ENCODE measurements around the gene PCDHGA11. TPM values are rescaled to one million over a fixed set of nuclear protein-coding genes. Genes with fewer than 3 reads are reported as not detected.
"Not testable (repeated sequence)": the region's sequence is repeated elsewhere in the genome, so short reads cannot be mapped to it uniquely, and the experiment has no call there.

The PCDHGA11 gene
- polyA plus RNA-seq, 4 donors = 0.81 to 1.0 TPM; not detected in 2

- Histone ChIP-seq H3K9me3 (ENCODE audit: control insufficient read depth in 2 of 2, insufficient read depth in 1 of 2, low read depth in 1 of 2, low read length in 1 of 2) (peaks cover 22 to 68% of the 10 kb centered on the region in 2 donors), H3K4me1 (ENCODE audit: control insufficient read depth in 3 of 3, insufficient read depth in 2 of 3, low read depth in 1 of 3, low read length in 2 of 3) (no peaks in the 10 kb centered on the region), H3K27ac (ENCODE audit: low read depth in 1 of 3, low read length in 2 of 3) (no peak overlapping the region), H3K27me3 (ENCODE audit: control insufficient read depth in 3 of 3, insufficient read depth in 3 of 3, low read length in 3 of 3) (peaks cover 0 to 59% (median 30%) of the 10 kb centered on the region in 3 donors), H3K4me3 (ENCODE audit: low read depth in 1 of 3, low read length in 3 of 3) (no peak overlapping the region), H3K36me3 (ENCODE audit: control insufficient read depth in 3 of 3, insufficient read depth in 2 of 3, low read depth in 1 of 3, low read length in 3 of 3) (no peaks in the 10 kb centered on the region)
- 33 to 63% (median 57%) methylated on average over 73 to 74 of the region's 74 CpGs for WGBS, 3 donors
- no peak for FAIRE-seq
- DNase-seq = no peak
Measured at GRCh38 chr5:141419074-141419880, 1.6 kb upstream of the PCDHGA11 start.

- Histone ChIP-seq H3K4me1 (ENCODE audit: control insufficient read depth in 3 of 3, insufficient read depth in 2 of 3, low read depth in 1 of 3, low read length in 2 of 3) (no peaks in the 10 kb centered on the region), H3K4me3 (ENCODE audit: low read depth in 1 of 3, low read length in 3 of 3) (no peak overlapping the region), H3K9me3 (ENCODE audit: control insufficient read depth in 2 of 2, insufficient read depth in 1 of 2, low read depth in 1 of 2, low read length in 1 of 2) (peaks cover 22 to 65% of the 10 kb centered on the region in 2 donors), H3K36me3 (ENCODE audit: control insufficient read depth in 3 of 3, insufficient read depth in 2 of 3, low read depth in 1 of 3, low read length in 3 of 3) (no peaks in the 10 kb centered on the region), H3K27ac (ENCODE audit: low read depth in 1 of 3, low read length in 2 of 3) (no peak overlapping the region), H3K27me3 (ENCODE audit: control insufficient read depth in 3 of 3, insufficient read depth in 3 of 3, low read length in 3 of 3) (peaks cover 0 to 53% (median 28%) of the 10 kb centered on the region in 3 donors)
- 11 to 22% (median 11%) methylated on average over 13 of the region's 13 CpGs for WGBS, 3 donors
- DNase-seq (no peak), FAIRE-seq (no peak)
Measured at GRCh38 chr5:141421489-141421855, 621 bp downstream of the PCDHGA11 start.

GRCh38 chr5:141422742-141423291, 2.0 kb downstream of the PCDHGA11 start:
- Histone ChIP-seq H3K36me3 (ENCODE audit: control insufficient read depth in 3 of 3, insufficient read depth in 2 of 3, low read depth in 1 of 3, low read length in 3 of 3) (no peaks in the 10 kb centered on the region), H3K4me1 (ENCODE audit: control insufficient read depth in 3 of 3, insufficient read depth in 2 of 3, low read depth in 1 of 3, low read length in 2 of 3) (no peaks in the 10 kb centered on the region), H3K4me3 (ENCODE audit: low read depth in 1 of 3, low read length in 3 of 3) (no peak overlapping the region), H3K9me3 (ENCODE audit: control insufficient read depth in 2 of 2, insufficient read depth in 1 of 2, low read depth in 1 of 2, low read length in 1 of 2) (peaks cover 22 to 73% of the 10 kb centered on the region in 2 donors), H3K27ac (ENCODE audit: low read depth in 1 of 3, low read length in 2 of 3) (no peak overlapping the region), H3K27me3 (ENCODE audit: control insufficient read depth in 3 of 3, insufficient read depth in 3 of 3, low read length in 3 of 3) (peaks cover 0 to 59% (median 30%) of the 10 kb centered on the region in 3 donors)
- DNase-seq (no peak), FAIRE-seq (no peak)
- 24 to 49% (median 48%) methylated on average over 40 to 42 of the region's 42 CpGs for WGBS, 3 donors

GRCh38 chr5:141427783-141428426, 7.1 kb downstream of the PCDHGA11 start:
- Histone ChIP-seq H3K36me3 (ENCODE audit: control insufficient read depth in 3 of 3, insufficient read depth in 2 of 3, low read depth in 1 of 3, low read length in 3 of 3) (no peaks in the 10 kb centered on the region), H3K4me3 (ENCODE audit: low read depth in 1 of 3, low read length in 3 of 3) (no peak overlapping the region), H3K27ac (ENCODE audit: low read depth in 1 of 3, low read length in 2 of 3) (no peak overlapping the region), H3K27me3 (ENCODE audit: control insufficient read depth in 3 of 3, insufficient read depth in 3 of 3, low read length in 3 of 3) (peaks cover 0 to 40% (median 15%) of the 10 kb centered on the region in 3 donors), H3K4me1 (ENCODE audit: control insufficient read depth in 3 of 3, insufficient read depth in 2 of 3, low read depth in 1 of 3, low read length in 2 of 3) (no peaks in the 10 kb centered on the region), H3K9me3 (ENCODE audit: control insufficient read depth in 2 of 2, insufficient read depth in 1 of 2, low read depth in 1 of 2, low read length in 1 of 2) (peaks cover 3 to 64% of the 10 kb centered on the region in 2 donors)
- no peak for FAIRE-seq
- WGBS, 3 donors = 45 to 66% (median 65%) methylated on average over 53 of the region's 53 CpGs
- no peak for DNase-seq

- Histone ChIP-seq H3K27ac (ENCODE audit: low read depth in 1 of 3, low read length in 2 of 3) (no peak within 1 kb of the TSS), H3K36me3 (ENCODE audit: control insufficient read depth in 3 of 3, insufficient read depth in 2 of 3, low read depth in 1 of 3, low read length in 3 of 3) (no peaks in the 10 kb centered on the region), H3K27me3 (ENCODE audit: control insufficient read depth in 3 of 3, insufficient read depth in 3 of 3, low read length in 3 of 3) (peaks cover 0 to 39% (median 12%) of the 10 kb centered on the region in 3 donors), H3K4me3 (ENCODE audit: low read depth in 1 of 3, low read length in 3 of 3) (no peak within 1 kb of the TSS), H3K9me3 (ENCODE audit: control insufficient read depth in 2 of 2, insufficient read depth in 1 of 2, low read depth in 1 of 2, low read length in 1 of 2) (peaks cover 2 to 70% of the 10 kb centered on the region in 2 donors), H3K4me1 (ENCODE audit: control insufficient read depth in 3 of 3, insufficient read depth in 2 of 3, low read depth in 1 of 3, low read length in 2 of 3) (no peaks in the 10 kb centered on the region)
- WGBS, 3 donors = 13 to 34% (median 33%) methylated on average over 33 of the region's 33 CpGs
- DNase-seq (peak in 1 of 2 donors; percentile 2), FAIRE-seq (no peak)
Measured at GRCh38 chr5:141430332-141431113, 9.7 kb downstream of the PCDHGA11 start, which contains the start of gene PCDHGA12. PCDHGA12 (plus strand) TSS chr5:141430507; CDS start chr5:141430760, 253 bp downstream.

- DNase-seq = no peak
- Histone ChIP-seq H3K36me3 (ENCODE audit: control insufficient read depth in 3 of 3, insufficient read depth in 2 of 3, low read depth in 1 of 3, low read length in 3 of 3) (no peaks in the 10 kb centered on the region), H3K27ac (ENCODE audit: low read depth in 1 of 3, low read length in 2 of 3) (no peak overlapping the region), H3K9me3 (ENCODE audit: control insufficient read depth in 2 of 2, insufficient read depth in 1 of 2, low read depth in 1 of 2, low read length in 1 of 2) (peaks cover 2 to 65% of the 10 kb centered on the region in 2 donors), H3K4me3 (ENCODE audit: low read depth in 1 of 3, low read length in 3 of 3) (no peak overlapping the region), H3K27me3 (ENCODE audit: control insufficient read depth in 3 of 3, insufficient read depth in 3 of 3, low read length in 3 of 3) (peaks cover 0 to 35% (median 10%) of the 10 kb centered on the region in 3 donors), H3K4me1 (ENCODE audit: control insufficient read depth in 3 of 3, insufficient read depth in 2 of 3, low read depth in 1 of 3, low read length in 2 of 3) (no peaks in the 10 kb centered on the region)
- 17 to 44% (median 40%) methylated on average over 37 of the region's 37 CpGs for WGBS, 3 donors
- FAIRE-seq = no peak
Measured at GRCh38 chr5:141431286-141431685, 10.4 kb downstream of the PCDHGA11 start.

GRCh38 chr5:141432308-141432707, 11.5 kb downstream of the PCDHGA11 start:
- DNase-seq; FAIRE-seq; H3K36me3 ChIP-seq (ENCODE audit: control insufficient read depth in 3 of 3, insufficient read depth in 2 of 3, low read depth in 1 of 3, low read length in 3 of 3); H3K27ac ChIP-seq (ENCODE audit: low read depth in 1 of 3, low read length in 2 of 3); H3K4me3 ChIP-seq (ENCODE audit: low read depth in 1 of 3, low read length in 3 of 3); H3K4me1 ChIP-seq (ENCODE audit: control insufficient read depth in 3 of 3, insufficient read depth in 2 of 3, low read depth in 1 of 3, low read length in 2 of 3): not testable (repeated sequence)
- peaks cover 2 to 55% of the 10 kb centered on the region in 2 donors for H3K9me3 ChIP-seq (ENCODE audit: control insufficient read depth in 2 of 2, insufficient read depth in 1 of 2, low read depth in 1 of 2, low read length in 1 of 2)
- 36 to 57% (median 50%) methylated on average over 22 to 38 of the region's 38 CpGs for WGBS, 3 donors
- peaks cover 0 to 29% (median 10%) of the 10 kb centered on the region in 3 donors for H3K27me3 ChIP-seq (ENCODE audit: control insufficient read depth in 3 of 3, insufficient read depth in 3 of 3, low read length in 3 of 3)

- WGBS, 3 donors = 29 to 41% (median 40%) methylated on average over 25 to 29 of the region's 29 CpGs
Measured at GRCh38 chr5:141432726-141433125, 11.9 kb downstream of the PCDHGA11 start.

More at GRCh38 chr5:141432726-141433125, 11.9 kb downstream of the PCDHGA11 start:
- not testable (repeated sequence) for H3K4me1 ChIP-seq (ENCODE audit: control insufficient read depth in 3 of 3, insufficient read depth in 2 of 3, low read depth in 1 of 3, low read length in 2 of 3); DNase-seq; H3K36me3 ChIP-seq (ENCODE audit: control insufficient read depth in 3 of 3, insufficient read depth in 2 of 3, low read depth in 1 of 3, low read length in 3 of 3); FAIRE-seq; H3K4me3 ChIP-seq (ENCODE audit: low read depth in 1 of 3, low read length in 3 of 3); H3K27ac ChIP-seq (ENCODE audit: low read depth in 1 of 3, low read length in 2 of 3)
- H3K9me3 ChIP-seq (ENCODE audit: control insufficient read depth in 2 of 2, insufficient read depth in 1 of 2, low read depth in 1 of 2, low read length in 1 of 2) = peaks cover 2 to 51% of the 10 kb centered on the region in 2 donors
- H3K27me3 ChIP-seq (ENCODE audit: control insufficient read depth in 3 of 3, insufficient read depth in 3 of 3, low read length in 3 of 3) = peaks cover 0 to 26% (median 8%) of the 10 kb centered on the region in 3 donors
